ENCODE measurements around the gene CYP2C19.

DNA sequence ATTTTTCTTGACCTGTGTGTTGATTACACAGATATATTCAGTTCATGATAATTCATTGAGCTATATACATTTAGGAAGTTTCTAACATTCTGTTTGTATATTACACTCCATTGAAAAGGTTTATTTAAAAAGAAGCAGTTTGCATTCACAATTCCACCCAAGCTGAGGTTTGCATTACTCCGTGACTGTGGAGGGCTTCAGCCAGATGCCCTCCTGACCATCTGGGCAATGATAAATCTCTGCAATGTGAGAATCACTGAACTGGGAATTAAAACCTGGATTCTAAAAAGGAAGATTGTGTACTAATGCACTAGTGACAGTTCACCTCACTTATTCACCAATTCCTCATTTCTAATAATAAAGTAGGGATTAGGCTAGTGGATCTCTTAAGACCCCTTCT is 139.6 kb downstream of the CYP2C19 start:
- no peak for TF ChIP-seq POLR2A (IDR thresholded peaks at IDR 0.05)
- TF ChIP-seq, protein P1, sequence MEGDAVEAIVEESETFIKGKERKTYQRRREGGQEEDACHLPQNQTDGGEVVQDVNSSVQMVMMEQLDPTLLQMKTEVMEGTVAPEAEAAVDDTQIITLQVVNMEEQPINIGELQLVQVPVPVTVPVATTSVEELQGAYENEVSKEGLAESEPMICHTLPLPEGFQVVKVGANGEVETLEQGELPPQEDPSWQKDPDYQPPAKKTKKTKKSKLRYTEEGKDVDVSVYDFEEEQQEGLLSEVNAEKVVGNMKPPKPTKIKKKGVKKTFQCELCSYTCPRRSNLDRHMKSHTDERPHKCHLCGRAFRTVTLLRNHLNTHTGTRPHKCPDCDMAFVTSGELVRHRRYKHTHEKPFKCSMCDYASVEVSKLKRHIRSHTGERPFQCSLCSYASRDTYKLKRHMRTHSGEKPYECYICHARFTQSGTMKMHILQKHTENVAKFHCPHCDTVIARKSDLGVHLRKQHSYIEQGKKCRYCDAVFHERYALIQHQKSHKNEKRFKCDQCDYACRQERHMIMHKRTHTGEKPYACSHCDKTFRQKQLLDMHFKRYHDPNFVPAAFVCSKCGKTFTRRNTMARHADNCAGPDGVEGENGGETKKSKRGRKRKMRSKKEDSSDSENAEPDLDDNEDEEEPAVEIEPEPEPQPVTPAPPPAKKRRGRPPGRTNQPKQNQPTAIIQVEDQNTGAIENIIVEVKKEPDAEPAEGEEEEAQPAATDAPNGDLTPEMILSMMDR (IDR thresholded peaks at IDR 0.05): no peak

Data from Peyer's patch (tissue), 4 donors.